SU-DHL-6 (cell line): Measurements from ENCODE around the gene MRPL1.

Experiments
- EZH2phosphoT487 ChIP-seq: fragments of 200-600 bp; sonication (generic), shearing (Covaris generic); conservative IDR thresholded peaks from 2 replicates; pipeline ENCODE4 v1.6.1; 2018; ENCODE audit warnings: mild to moderate bottlenecking, antibody characterized with exemption, low read length, moderate library complexity, mixed read lengths
- TF ChIP-seq, protein P1 (sequence below): fragments of 200-600 bp; sonication (generic); IDR thresholded peaks from one replicate; pipeline ENCODE4 v1.5.1; 2017; ENCODE audit warnings: antibody characterized with exemption, mild to moderate bottlenecking, low read length, moderate library complexity; ENCODE audit not compliant: insufficient read depth, poor library complexity, severe bottlenecking

DNA sequence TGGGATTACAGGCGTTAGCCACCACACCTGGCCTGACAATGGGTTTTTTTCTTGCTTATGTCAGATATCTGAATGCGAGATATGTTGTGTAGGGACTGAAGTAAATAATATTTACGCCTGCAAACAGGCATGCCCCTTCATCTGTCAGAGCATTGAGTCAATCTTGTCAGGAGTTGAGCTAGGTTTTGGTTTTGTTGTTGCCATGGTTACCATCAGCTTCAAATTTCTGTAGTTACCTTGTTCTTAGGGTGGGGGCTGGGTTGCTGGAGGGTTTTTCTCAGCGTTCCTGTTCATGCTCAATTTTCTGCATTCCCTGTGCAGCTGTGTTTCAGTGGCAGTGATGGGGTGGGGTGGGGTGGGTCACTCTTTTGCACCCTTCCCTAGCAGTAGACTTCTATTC lies 14.5 kb downstream of the MRPL1 start:
- TF ChIP-seq, protein P1, sequence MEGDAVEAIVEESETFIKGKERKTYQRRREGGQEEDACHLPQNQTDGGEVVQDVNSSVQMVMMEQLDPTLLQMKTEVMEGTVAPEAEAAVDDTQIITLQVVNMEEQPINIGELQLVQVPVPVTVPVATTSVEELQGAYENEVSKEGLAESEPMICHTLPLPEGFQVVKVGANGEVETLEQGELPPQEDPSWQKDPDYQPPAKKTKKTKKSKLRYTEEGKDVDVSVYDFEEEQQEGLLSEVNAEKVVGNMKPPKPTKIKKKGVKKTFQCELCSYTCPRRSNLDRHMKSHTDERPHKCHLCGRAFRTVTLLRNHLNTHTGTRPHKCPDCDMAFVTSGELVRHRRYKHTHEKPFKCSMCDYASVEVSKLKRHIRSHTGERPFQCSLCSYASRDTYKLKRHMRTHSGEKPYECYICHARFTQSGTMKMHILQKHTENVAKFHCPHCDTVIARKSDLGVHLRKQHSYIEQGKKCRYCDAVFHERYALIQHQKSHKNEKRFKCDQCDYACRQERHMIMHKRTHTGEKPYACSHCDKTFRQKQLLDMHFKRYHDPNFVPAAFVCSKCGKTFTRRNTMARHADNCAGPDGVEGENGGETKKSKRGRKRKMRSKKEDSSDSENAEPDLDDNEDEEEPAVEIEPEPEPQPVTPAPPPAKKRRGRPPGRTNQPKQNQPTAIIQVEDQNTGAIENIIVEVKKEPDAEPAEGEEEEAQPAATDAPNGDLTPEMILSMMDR, result no peak
- TF ChIP-seq EZH2phosphoT487, result no peak
